GM11168 (cell line): Measurements from ENCODE around the gene STK17A.
"Not testable (repeated sequence)": the region's sequence is repeated elsewhere in the genome, so short reads cannot be mapped to it uniquely, and the experiment has no call there.

ENCODE experiments used
- in situ Hi-C: fragments of 300-500 bp; cut with MboI; formaldehyde crosslinking; loops from one replicate; pipeline ENCODE4 v1.12.0; 2022; ENCODE audit warnings: low sequenced_read_pairs; ENCODE audit not compliant: unreplicated experiment

Gene STK17A

DNA sequence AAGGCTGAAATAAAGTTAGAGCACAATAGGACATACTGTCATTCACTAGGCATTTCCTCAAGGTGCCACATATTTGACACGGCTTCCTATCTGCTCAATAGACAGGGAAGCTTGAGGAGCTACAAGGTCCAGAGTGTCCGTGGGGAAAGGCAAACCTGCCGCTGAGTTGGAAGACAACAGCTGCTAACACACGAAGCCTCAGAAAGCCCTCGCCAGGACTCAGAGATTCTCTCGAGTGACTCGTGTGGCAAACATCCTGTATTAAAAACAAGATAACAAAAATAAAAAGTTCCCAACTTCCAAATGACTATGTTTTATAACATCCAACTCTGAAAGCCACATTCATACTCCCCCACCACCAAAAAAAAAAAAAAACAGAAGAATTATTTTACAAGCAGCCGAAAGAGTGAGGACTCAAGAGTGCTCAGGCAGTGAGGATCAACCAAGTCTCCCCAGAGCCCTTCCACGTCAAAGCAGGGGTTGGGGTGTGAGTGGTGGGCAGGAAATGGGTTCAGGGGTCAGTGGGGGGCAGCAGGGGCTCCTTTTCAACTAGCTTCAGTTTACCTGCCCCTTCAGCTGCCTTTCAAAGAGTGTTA is 67.6 kb downstream of the STK17A start:
- in situ Hi-C loops: no loop called here

DNA sequence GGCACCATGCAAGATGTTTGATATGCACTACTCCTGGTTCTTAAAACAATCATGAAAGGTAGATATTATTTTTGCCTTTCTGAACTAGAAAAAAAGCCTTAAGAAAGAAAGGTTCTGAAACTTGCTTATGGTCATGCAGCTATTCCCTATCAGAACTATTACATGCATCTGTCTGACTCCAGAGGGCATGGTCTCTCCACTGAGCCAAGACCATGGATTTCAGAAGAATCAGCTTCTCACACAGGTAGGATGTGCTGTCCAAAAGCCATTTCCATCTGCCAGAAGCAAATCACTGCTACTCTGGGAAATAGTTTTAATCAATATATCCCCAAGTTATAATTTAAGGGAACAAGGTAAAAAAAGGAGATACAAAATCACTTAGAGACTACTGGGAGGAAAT is 69.5 kb downstream of the STK17A start:
- in situ Hi-C loops: no loop called here

DNA sequence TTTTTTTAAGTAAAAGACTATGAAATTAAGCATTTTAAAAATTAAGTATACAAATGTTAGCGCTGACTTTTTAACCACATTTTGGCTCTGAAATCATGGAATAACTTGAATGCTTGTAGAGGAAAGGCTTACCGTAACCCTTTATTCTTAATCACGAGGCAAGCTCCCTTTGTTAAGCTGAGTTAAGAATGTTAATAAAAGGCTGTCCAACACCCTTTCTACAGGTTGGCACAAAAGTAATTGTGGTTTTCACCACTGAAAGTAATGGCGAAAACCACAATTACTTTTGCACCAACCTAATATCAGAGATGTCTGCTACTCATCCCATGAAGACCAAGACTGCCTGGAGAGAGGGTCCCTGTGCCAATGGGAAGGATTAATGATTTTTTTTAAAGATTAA is 70.6 kb downstream of the STK17A start:
- in situ Hi-C loops: no loop called here

DNA sequence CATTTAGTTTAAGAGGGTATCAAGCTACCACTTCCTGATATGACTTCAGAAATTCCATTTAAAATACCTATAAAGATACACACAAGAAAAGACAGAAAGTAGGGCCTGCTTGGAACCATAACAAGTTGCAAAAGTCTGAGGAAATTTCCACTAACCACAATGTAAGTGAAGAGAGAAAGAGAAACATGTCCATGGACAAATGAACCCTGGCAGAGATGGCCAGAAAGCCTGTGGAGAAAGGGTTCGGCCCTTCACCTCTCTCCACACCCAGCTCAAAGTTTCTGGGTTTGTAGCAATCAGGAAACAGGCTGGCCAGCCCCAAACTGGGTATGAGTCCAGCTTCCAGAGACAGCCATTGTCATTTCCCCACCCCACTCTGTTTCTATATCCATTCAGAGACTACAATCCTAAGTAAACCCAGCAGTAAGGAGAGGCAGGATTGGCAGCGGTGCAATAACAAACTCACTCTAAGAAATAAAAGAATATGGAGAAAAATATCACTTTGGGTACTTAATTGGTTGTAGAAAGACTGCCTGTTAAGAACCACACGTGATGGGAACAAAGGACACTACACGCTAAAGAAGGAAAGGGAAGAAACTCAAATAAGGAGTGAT is 71.1 kb downstream of the STK17A start:
- in situ Hi-C loops: no loop called here

DNA sequence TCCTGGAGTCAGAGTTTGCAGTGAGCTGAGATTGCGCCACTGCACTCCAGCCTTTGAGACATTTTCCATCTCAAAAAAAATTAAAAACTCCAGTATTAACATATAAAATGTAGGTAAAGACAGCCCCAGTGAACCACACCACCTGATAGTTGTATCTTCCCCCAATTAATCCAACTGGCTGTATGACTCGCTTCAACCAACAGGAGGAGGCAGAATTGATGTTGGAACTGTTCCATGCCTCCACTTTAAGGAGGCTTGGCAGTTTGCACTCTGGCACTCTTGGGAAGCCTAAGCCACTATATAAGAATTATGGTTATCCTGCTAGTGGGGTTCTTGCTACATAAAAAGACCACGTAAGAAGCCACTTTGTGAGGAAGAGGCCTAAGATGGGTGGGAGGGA is 72.7 kb downstream of the STK17A start:
- in situ Hi-C loops: no loop called here

DNA sequence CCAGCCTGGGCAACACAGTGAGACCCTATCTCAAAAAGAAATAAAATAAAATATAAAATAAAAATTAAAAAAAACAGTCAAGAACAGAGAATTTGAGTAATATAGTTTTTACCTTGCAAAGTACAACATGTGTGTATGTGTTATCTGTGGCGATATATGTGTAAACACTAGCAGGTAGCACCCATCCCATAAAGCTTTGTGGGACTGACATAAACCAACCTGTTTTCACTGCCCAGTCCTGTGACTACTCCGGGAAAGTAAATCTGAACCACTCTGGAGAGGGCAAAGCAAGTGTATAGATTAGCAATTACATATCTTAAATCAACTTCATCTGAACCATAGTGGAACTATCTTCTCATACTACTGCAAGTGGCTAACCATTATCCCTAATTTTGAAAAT is 74.1 kb downstream of the STK17A start:
- in situ Hi-C loops: no loop called here

DNA sequence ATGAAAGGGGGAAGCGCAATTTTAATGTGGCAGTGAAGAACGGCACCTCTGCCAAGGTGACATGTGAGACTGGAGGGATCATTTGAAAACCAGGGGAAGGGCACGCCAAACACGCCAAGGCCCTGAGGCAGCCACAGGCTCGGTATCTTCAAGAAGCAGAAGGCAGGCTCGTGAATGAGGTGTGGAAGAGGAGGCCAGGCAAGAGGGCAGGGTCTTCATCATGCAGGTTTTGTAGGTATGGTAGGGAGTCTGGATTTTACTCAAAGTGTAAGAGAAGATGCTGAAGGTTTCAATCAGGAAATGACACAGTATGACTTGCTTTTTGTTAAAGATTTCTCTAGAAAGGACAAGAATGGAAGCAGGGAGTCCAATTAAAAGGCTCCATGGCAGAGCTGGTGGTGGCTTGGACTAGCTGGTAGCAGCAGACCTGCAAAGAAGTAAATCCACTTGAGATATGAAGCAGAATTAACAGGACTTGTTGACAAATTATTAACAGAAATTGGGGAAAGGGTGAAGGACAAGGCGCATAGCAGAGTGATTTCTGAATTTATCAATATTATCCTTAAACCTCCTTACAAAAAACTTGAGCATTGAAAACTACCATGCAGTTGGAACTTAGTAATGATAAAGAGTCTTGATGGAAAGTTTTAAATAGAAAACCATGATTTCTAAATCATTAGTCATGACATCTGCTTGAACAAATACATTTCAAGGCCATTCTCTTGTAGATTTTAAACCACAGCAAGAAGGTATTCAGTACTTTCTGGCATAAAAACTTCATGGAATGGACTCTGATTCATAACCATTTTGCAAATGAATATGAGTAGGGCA is 76.0 kb downstream of the STK17A start:
- in situ Hi-C loops: no loop called here

DNA sequence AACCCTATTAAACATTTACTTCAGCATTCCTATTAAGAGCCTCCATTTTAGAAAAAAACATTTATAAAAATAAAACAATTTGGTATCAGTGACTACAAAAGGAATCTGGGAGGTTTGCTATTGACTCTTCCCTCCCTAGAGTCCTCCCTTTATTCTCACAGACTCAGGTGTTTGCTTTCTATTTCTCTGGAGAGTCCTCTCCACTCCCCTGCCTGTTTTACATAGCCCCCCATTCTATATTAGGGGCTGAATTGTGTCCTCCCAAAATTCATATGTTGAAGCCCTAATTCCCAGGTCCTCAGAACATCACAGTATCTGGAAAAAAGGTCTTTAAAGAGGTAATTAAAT is 76.6 kb downstream of the STK17A start:
- in situ Hi-C loops: no loop called here

DNA sequence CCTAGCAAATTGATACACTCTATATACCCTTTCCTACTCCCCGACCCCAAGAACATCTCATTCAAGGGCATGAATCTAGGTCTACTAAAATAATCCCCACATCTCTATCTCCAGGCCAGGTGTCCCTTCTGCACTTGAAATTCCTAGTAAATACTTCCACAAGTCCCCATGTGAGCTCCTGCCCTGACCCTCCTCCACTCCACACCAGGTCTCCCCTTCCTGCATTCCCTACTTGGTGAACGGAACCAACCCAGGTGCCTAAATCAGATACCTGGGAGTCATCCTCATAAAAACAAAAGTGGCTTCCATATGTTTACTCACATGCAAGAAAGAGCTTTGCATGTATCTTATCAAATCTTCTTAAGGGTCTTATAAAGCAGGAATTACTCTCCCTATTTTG is 77.2 kb downstream of the STK17A start:
- in situ Hi-C loops: no loop called here

DNA sequence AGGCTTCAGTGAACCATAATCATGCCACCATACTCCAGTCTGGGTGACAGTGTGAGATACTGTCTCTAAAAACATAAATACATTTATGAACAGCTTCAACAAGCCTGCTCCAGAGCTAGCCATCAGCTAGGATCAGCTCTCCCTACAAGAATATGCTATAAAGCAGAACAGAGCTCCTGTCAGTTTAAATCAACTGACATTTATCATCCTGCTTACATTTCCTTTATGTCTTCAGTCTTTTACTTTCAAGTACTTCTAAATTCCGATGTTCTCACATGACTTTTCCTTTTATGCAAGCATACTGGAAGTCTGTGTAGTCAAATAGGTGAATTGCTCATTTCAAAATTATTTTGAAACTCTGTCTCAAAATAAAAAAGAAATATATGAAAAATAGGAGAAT is 81.8 kb downstream of the STK17A start:
- in situ Hi-C loops: no loop called here

DNA sequence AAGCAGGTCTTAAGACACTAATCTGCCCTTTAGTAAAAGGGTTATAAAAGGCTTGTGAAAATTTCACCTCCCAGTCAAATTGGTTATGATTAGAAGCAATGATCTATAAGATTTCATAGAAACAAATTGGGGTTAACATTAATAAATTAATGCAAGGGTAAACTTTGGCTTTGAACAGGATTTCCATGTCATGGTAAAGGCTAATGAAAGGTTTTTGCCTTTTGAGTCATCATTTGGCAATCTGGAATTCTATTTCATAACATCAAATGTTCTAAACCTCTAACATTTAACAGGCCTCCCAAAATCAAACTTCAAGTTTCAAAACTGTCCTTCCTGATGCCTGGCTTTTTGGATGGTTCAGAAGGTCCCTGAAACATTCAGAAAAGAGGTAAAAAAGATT is 84.0 kb downstream of the STK17A start:
- in situ Hi-C loops: no loop called here

DNA sequence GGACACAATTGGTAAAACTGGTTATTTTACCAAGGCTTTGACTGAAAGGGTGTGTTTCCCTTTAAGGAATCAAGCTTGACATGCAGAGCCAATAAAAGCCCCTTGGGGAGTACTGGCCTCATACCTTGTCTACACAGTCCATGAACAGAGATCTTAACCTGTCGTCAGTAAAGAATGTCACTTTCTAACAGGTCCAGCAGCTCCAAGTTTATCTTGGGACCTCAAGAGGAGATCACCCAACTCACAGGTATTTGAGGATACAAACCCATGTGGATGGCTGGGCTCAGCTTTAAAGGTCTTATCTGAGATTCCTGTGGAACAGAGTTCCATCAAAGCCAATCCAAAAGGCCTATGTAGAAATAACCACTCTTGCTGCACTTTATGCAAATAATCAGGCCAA is 85.1 kb downstream of the STK17A start:
- in situ Hi-C loops: no loop called here

DNA sequence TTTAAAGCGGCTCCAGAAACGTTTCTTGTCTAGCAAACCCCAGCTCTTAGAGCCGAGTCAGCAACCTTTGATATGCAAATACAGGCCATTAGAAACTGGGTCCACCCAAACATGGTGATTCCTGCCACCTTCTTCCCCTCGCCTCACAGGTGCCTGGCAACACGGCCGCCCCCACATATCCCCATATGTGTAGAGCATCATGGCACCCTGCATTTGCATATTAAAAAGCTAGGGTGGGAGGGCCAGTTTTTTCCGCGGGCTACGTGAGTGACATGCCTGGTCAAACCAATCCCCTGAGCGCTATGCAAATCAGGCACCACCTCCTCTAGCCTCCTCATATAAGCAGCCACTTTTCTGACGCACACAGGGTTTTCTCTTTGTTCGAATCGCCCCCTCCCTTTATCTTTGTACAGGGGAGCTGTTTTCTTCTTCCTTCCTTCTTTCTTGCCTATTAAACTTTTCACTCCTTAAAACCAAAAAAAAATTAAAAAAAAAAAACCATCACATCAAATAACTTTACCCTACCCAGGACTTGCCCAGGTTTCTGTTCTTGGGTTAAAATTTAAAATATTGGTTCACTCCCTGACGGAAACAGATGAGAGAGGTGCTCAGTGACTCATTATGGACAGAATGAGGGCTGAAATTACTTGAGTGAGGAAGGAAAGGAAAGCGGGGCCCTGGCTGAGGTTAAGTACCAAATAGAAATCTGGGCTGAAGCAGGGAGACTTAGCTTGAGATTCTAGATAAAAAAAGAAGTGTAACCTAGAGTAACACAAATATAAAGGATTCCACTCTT is 86.6 kb downstream of the STK17A start:
- in situ Hi-C loops: no loop called here

DNA sequence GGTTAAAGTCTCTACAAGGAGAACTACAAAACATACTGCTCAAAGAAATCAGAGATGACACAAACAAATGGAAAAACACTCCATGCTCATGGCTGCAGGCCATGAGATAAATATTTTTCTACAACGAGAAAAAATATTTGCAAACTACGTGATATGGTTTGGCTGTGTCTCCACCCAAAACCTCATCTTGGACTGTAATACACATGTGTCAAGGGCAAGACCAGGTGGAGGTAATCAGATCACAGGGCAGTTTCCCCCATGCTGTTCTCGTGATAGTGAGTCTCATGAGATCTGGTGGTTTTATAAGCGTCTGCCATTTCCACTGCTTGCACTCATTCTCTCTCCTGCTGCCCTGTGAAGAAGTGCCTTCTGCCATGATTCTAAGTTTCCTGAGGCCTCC is 88.6 kb downstream of the STK17A start:
- in situ Hi-C loops: no loop called here

DNA sequence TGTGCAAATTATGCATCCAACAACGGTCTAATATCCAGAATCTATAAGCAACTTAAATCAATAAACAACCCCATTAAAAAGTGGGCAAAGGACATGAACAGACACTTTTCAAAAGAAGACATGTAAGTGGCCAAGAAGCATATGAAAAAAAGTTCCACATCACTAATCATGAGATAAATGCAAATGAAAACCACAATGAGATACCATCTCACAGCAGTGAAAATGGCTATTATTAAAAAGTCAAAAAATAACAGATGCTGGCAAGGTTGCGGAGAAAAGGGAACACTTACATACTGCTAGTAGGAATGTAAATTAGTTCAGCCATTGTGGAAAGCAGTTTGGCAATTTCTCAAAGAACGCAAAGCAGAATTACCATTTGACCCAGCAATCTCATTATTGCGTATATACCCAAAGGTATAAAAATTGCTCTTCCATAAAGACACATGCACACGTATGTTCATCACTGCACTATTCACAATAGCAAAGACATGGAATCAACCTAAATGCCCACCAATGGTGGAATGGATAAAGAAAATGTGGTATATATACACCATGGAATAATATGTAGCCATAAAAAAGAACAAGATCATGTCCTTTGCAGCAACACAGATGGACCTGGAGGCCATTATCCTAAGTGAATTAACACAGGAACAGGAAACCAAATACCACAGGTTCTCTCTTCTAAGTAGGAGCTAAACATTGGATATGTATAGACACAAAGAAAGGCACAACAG is 90.5 kb downstream of the STK17A start:
- in situ Hi-C loops: not testable (repeated sequence)

DNA sequence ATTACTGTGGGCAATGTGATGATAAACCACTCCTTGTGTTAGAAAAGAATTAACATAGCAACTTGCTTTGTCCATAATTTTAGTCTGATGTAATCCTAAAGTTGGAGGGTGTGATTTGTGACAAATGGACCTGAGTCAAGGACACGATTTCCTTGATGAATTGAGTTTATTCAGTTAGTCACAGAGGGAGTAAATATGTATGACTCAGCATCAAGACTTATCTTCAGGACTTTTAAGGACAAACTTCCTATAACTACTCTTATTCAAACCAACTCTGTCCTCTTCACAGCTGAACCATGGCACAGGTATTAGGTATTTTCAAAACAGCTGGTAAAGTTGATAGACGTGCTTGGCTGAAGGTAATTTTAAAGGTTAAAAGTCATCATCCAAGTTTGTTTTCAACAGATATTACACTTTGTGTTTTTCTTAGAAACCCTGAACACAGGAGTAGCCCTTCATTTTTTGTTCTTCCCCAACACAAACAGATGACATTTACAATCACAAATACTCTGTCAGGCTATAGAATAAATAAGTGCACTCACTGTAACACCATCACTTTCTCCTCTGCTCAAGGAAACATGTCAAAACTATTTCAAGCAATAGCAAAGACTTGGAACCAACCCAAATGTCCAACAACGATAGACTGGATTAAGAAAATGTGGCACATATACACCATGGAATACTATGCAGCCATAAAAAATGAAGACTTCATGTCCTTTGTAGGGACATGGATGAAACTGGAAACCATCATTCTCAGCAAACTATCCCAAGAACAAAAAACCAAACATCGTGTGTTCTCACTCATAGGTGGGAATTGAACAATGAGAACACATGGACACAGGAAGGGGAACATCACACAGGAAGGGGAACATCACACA is 91.9 kb downstream of the STK17A start:
- in situ Hi-C loops: no loop called here
